Left kidney (tissue), 2 donors: ENCODE data around the gene BLOC1S5. TPM values are rescaled to one million over a fixed set of nuclear protein-coding genes. Genes with fewer than 3 reads are reported as not detected.
"Not testable (repeated sequence)": the region's sequence is repeated elsewhere in the genome, so short reads cannot be mapped to it uniquely, and the experiment has no call there.

Experiments used
- DNase-seq: peaks from one replicate; pipeline ENCODE4 v3.0.0-alpha.2; 2013
- polyA plus RNA-seq: library from polyadenylated mRNA; unstranded; fragments of 120-200 nt; gene quantifications from one replicate; pipeline ENCODE4 v1.2.1, GENCODE V29; 2013; ENCODE audit not compliant: insufficient read length

The BLOC1S5 gene
- polyA plus RNA-seq, 1 donor = 41.3 TPM

- no peak for DNase-seq
These were observed 16.5 kb downstream of the BLOC1S5 start for GRCh38 chr6:8047541-8048292.

- not testable (repeated sequence) for DNase-seq
These were observed 18.4 kb downstream of the BLOC1S5 start for GRCh38 chr6:8045769-8046168.

GRCh38 chr6:8043221-8043620 is 21.0 kb downstream of the BLOC1S5 start:
- DNase-seq = no peak

GRCh38 chr6:8041913-8042583 is 22.1 kb downstream of the BLOC1S5 start:
- no peak for DNase-seq

- not testable (repeated sequence) for DNase-seq
These were observed 30.1 kb downstream of the BLOC1S5 start for GRCh38 chr6:8034107-8034506.

GRCh38 chr6:8030920-8031319 is 33.3 kb downstream of the BLOC1S5 start:
- no peak for DNase-seq

GRCh38 chr6:8029243-8029870 is 34.8 kb downstream of the BLOC1S5 start:
- DNase-seq = no peak

GRCh38 chr6:8027965-8028651 is 36.1 kb downstream of the BLOC1S5 start:
- no peak for DNase-seq

GRCh38 chr6:8026800-8027199 is 37.4 kb downstream of the BLOC1S5 start:
- no peak for DNase-seq

- no peak for DNase-seq
These were observed 39.0 kb downstream of the BLOC1S5 start for GRCh38 chr6:8025191-8025590.

GRCh38 chr6:8023638-8024037 is 40.6 kb downstream of the BLOC1S5 start:
- no peak for DNase-seq

GRCh38 chr6:8020083-8020482 is 44.1 kb downstream of the BLOC1S5 start:
- DNase-seq = no peak

- DNase-seq = no peak
These were observed 46.5 kb downstream of the BLOC1S5 start for GRCh38 chr6:8017705-8018104.

- DNase-seq = no peak
These were observed 46.9 kb downstream of the BLOC1S5 start for GRCh38 chr6:8017276-8017701.

GRCh38 chr6:8014947-8015346 is 49.2 kb downstream of the BLOC1S5 start:
- DNase-seq = no peak

- no peak for DNase-seq
These were observed 50.4 kb downstream of the BLOC1S5 start for GRCh38 chr6:8013763-8014162.

GRCh38 chr6:8006208-8006607 is 58.0 kb downstream of the BLOC1S5 start:
- DNase-seq = no peak

- DNase-seq = no peak
These were observed 59.1 kb downstream of the BLOC1S5 start for GRCh38 chr6:8005136-8005535.

- no peak for DNase-seq
These were observed 63.6 kb downstream of the BLOC1S5 start for GRCh38 chr6:8000636-8001035.

GRCh38 chr6:8000188-8000596 is 64.0 kb downstream of the BLOC1S5 start:
- no peak for DNase-seq

GRCh38 chr6:7999201-7999600 is 65.0 kb downstream of the BLOC1S5 start:
- no peak for DNase-seq

GRCh38 chr6:7998103-7998725 is 66.0 kb downstream of the BLOC1S5 start:
- DNase-seq = no peak
